Ishikawa (cell line): Measurements from ENCODE around the gene OSM.

Experiments
- CEBPB ChIP-seq: IDR thresholded peaks from 2 replicates; pipeline ENCODE4 v1.6.1; 2012
- CREB1 ChIP-seq: IDR thresholded peaks from 2 replicates; pipeline ENCODE4 v1.6.1; 2012; ENCODE audit warnings: low read depth
- EGR1 ChIP-seq: IDR thresholded peaks from 2 replicates; pipeline ENCODE4 v1.6.1; 2012
- EP300 ChIP-seq: IDR thresholded peaks from 2 replicates; pipeline ENCODE4 v1.6.1; 2012; ENCODE audit warnings: borderline replicate concordance
- FOXM1 ChIP-seq: IDR thresholded peaks from 2 replicates; pipeline ENCODE4 v1.6.1; 2012; ENCODE audit warnings: low read depth, borderline replicate concordance
- MAX ChIP-seq: IDR thresholded peaks from 2 replicates; pipeline ENCODE4 v1.6.1; 2012
- NFIC ChIP-seq: IDR thresholded peaks from 2 replicates; pipeline ENCODE4 v1.6.1; 2012
- RAD21 ChIP-seq: IDR thresholded peaks from 2 replicates; pipeline ENCODE4 v1.6.1; 2012; ENCODE audit warnings: low read depth
- REST ChIP-seq: IDR thresholded peaks from 2 replicates; pipeline ENCODE4 v1.6.1; 2012; ENCODE audit warnings: low read depth, mild to moderate bottlenecking
- TAF1 ChIP-seq: IDR thresholded peaks from 2 replicates; pipeline ENCODE4 v1.6.1; 2012; ENCODE audit warnings: low read depth, mild to moderate bottlenecking
- TCF12 ChIP-seq: IDR thresholded peaks from 2 replicates; pipeline ENCODE4 v1.6.1; 2012; ENCODE audit warnings: low read depth
- TEAD4 ChIP-seq: IDR thresholded peaks from 2 replicates; pipeline ENCODE4 v1.6.1; 2012
- USF1 ChIP-seq: IDR thresholded peaks from 2 replicates; pipeline ENCODE4 v1.6.1; 2012
- YY1 ChIP-seq: IDR thresholded peaks from 2 replicates; pipeline ENCODE4 v1.6.1; 2012; ENCODE audit warnings: low read depth
- ZBTB7A ChIP-seq: IDR thresholded peaks from 2 replicates; pipeline ENCODE4 v1.6.1; 2012; ENCODE audit warnings: low read depth

The OSM gene

GRCh38 chr22:30295576-30295975 lies 28.9 kb upstream of the OSM start:
- TF ChIP-seq NFIC (no peak), EGR1 (no peak), TEAD4 (no peak), CEBPB (no peak), RAD21 (no peak), CREB1 (no peak), TCF12 (no peak), USF1 (no peak), TAF1 (no peak), EP300 (no peak), REST (no peak), MAX (no peak), YY1 (no peak), ZBTB7A (no peak), FOXM1 (no peak)

- TF ChIP-seq USF1: no peak
Measured at GRCh38 chr22:30294830-30295229, 28.2 kb upstream of the OSM start.

- TF ChIP-seq TCF12: no peak
- no peak for TF ChIP-seq YY1
- no peak for TF ChIP-seq MAX
- no peak for TF ChIP-seq RAD21
- TF ChIP-seq USF1: no peak
- TF ChIP-seq FOXM1: no peak
Measured at GRCh38 chr22:30294066-30294465, 27.4 kb upstream of the OSM start.

- TF ChIP-seq TAF1: no peak
- TF ChIP-seq EGR1: no peak
- TF ChIP-seq CEBPB: no peak
- no peak for TF ChIP-seq YY1
- TF ChIP-seq FOXM1: no peak
- TF ChIP-seq EP300: no peak
- TF ChIP-seq REST: no peak
- no peak for TF ChIP-seq MAX
- no peak for TF ChIP-seq TCF12
- TF ChIP-seq USF1: no peak
- no peak for TF ChIP-seq NFIC
- TF ChIP-seq RAD21: no peak
Measured at GRCh38 chr22:30293026-30293425, 26.4 kb upstream of the OSM start.

- TF ChIP-seq TCF12 (no peak), CEBPB (no peak), RAD21 (no peak), NFIC (no peak), EP300 (no peak)
Measured at GRCh38 chr22:30292069-30292970, 25.7 kb upstream of the OSM start.
